HepG2 (cell line): ENCODE measurements around the gene ANG. TPM values are rescaled to one million over a fixed set of nuclear protein-coding genes. Genes with fewer than 3 reads are reported as not detected.
A peak's percentile ranks its signal among the peaks of the same experiment; 100 is the strongest.

Source experiments
- ADNP ChIP-seq: sonication (generic); formaldehyde crosslinking; IDR thresholded peaks from 2 replicates; pipeline ENCODE4 v1.4.0; 2020; ENCODE audit warnings: missing genetic modification reagents
- ARID5B ChIP-seq: IDR thresholded peaks from 2 replicates; pipeline ENCODE4 v1.4.0; 2020; ENCODE audit warnings: mild to moderate bottlenecking, missing genetic modification reagents
- FOXK2 ChIP-seq: fragments of 450-650 bp; IDR thresholded peaks from 2 replicates; pipeline ENCODE4 v1.6.1; 2016
- GATAD1 ChIP-seq: IDR thresholded peaks from 2 replicates; pipeline ENCODE4 v1.6.1; 2016; ENCODE audit warnings: missing genetic modification reagents, missing compliant biosample characterization
- JUNB ChIP-seq: sonication (generic); formaldehyde crosslinking; IDR thresholded peaks from 2 replicates; pipeline ENCODE4 v1.8.0; 2022; ENCODE audit warnings: missing genetic modification reagents, mild to moderate bottlenecking, borderline replicate concordance
- KMT2A ChIP-seq: sonication (generic); formaldehyde crosslinking; IDR thresholded peaks from 2 replicates; pipeline ENCODE4 v1.4.0; 2020; ENCODE audit warnings: missing genetic modification reagents
- NPAS2 ChIP-seq: sonication (generic); formaldehyde crosslinking; IDR thresholded peaks from 2 replicates; pipeline ENCODE4 v1.8.0; 2022; ENCODE audit warnings: mild to moderate bottlenecking, missing genetic modification reagents, borderline replicate concordance
- POLR2A ChIP-seq, 2 experiments: IDR thresholded peaks; 2 replicates each; pipeline ENCODE4 v1.6.1; 2011; ENCODE audit warnings: low read depth in 2 of 2, low read length in 2 of 2, mild to moderate bottlenecking in 1 of 2, moderate library complexity in 1 of 2; ENCODE audit not compliant: insufficient read depth in 1 of 2
- RNF2 ChIP-seq: fragments of 450-650 bp; conservative IDR thresholded peaks from 2 replicates; pipeline ENCODE4 v1.6.1; 2016; ENCODE audit warnings: low read depth
- TAF15 ChIP-seq: fragments of 200-400 bp; formaldehyde crosslinking; IDR thresholded peaks from one replicate; pipeline ENCODE4 v1.6.1; 2018; ENCODE audit warnings: mild to moderate bottlenecking, low read depth, low read length; ENCODE audit not compliant: poor library complexity, severe bottlenecking
- TGIF2 ChIP-seq: IDR thresholded peaks from 2 replicates; pipeline ENCODE4 v1.6.1; 2016; ENCODE audit warnings: control low read depth, missing compliant biosample characterization
- WIZ ChIP-seq: sonication (generic); formaldehyde crosslinking; IDR thresholded peaks from 2 replicates; pipeline ENCODE4 v1.5.1; 2020; ENCODE audit warnings: mild to moderate bottlenecking, missing genetic modification reagents
- ZEB1 ChIP-seq: IDR thresholded peaks from 2 replicates; pipeline ENCODE4 v1.6.1; 2012; ENCODE audit warnings: mild to moderate bottlenecking, low read depth, inconsistent platforms; ENCODE audit not compliant: insufficient replicate concordance
- ZNF224 ChIP-seq: sonication (generic); formaldehyde crosslinking; IDR thresholded peaks from 2 replicates; pipeline ENCODE4 v1.5.0; 2020; ENCODE audit warnings: mild to moderate bottlenecking, missing genetic modification reagents
- ZNF333 ChIP-seq: sonication (generic); formaldehyde crosslinking; IDR thresholded peaks from 2 replicates; pipeline ENCODE4 v1.4.0; 2020; ENCODE audit warnings: mild to moderate bottlenecking, missing genetic modification reagents, borderline replicate concordance
- ZNF33A ChIP-seq: sonication (generic); formaldehyde crosslinking; IDR thresholded peaks from 2 replicates; pipeline ENCODE4 v1.5.1; 2020; ENCODE audit warnings: missing genetic modification reagents, mild to moderate bottlenecking, moderate library complexity, borderline replicate concordance
- ZNF510 ChIP-seq: sonication (generic); formaldehyde crosslinking; IDR thresholded peaks from 2 replicates; pipeline ENCODE4 v1.4.0; 2020; ENCODE audit warnings: low read depth, mild to moderate bottlenecking, missing genetic modification reagents
- ZNF670 ChIP-seq: sonication (generic); formaldehyde crosslinking; IDR thresholded peaks from 2 replicates; pipeline ENCODE4 v1.8.0; 2022; ENCODE audit warnings: mild to moderate bottlenecking, missing genetic modification reagents, borderline replicate concordance
- ZNF672 ChIP-seq: sonication (generic); formaldehyde crosslinking; IDR thresholded peaks from 2 replicates; pipeline ENCODE4 v1.8.1; 2022; ENCODE audit warnings: missing genetic modification reagents
- polyA plus RNA-seq, 8 experiments: library from polyadenylated mRNA; depleted of rRNA in 3 of 8; stranded (reverse) in 7 of 8; unstranded in 1 of 8; fragments of >200 nt; fragmentation: Illumina TruSeq in 4 of 8; extraction: Trizol in 4 of 8; gene quantifications; 2 replicates each; pipeline versions ENCODE4 v1.2.1 to v1.2.3, GENCODE V29; 2011 to 2016; ENCODE audit warnings: low read depth in 4 of 8, missing spikeins in 1 of 8, mixed read lengths in 1 of 8; ENCODE audit not compliant: insufficient read depth in 1 of 8
- total RNA-seq, 5 experiments: library from RNA; depleted of rRNA; stranded (reverse); fragments of >200 nt; fragmentation: Illumina TruSeq; extraction: Trizol; gene quantifications; 2 replicates each; pipeline ENCODE4 v1.2.3, GENCODE V29; 2016; ENCODE audit warnings: low read depth in 1 of 5
- TF ChIP-seq, protein P1 (sequence below): sonication (generic); formaldehyde crosslinking; IDR thresholded peaks from 2 replicates; pipeline ENCODE4 v1.5.0; 2020; ENCODE audit warnings: mild to moderate bottlenecking, missing genetic modification reagents
- TF ChIP-seq, protein P2 (sequence below): IDR thresholded peaks from 2 replicates; pipeline ENCODE4 v1.6.1; 2016; ENCODE audit warnings: low read depth
- TF ChIP-seq, protein P3 (sequence below): sonication (generic); formaldehyde crosslinking; IDR thresholded peaks from 2 replicates; pipeline ENCODE4 v1.5.1; 2020; ENCODE audit warnings: missing genetic modification reagents, mild to moderate bottlenecking, borderline replicate concordance

The ANG gene
- total and polyA plus RNA-seq, 2 of the 13 experiments (the other 11 are each of a cell fraction or from before 2014, with no cell fraction given), result 83.6 to 401 TPM

DNA sequence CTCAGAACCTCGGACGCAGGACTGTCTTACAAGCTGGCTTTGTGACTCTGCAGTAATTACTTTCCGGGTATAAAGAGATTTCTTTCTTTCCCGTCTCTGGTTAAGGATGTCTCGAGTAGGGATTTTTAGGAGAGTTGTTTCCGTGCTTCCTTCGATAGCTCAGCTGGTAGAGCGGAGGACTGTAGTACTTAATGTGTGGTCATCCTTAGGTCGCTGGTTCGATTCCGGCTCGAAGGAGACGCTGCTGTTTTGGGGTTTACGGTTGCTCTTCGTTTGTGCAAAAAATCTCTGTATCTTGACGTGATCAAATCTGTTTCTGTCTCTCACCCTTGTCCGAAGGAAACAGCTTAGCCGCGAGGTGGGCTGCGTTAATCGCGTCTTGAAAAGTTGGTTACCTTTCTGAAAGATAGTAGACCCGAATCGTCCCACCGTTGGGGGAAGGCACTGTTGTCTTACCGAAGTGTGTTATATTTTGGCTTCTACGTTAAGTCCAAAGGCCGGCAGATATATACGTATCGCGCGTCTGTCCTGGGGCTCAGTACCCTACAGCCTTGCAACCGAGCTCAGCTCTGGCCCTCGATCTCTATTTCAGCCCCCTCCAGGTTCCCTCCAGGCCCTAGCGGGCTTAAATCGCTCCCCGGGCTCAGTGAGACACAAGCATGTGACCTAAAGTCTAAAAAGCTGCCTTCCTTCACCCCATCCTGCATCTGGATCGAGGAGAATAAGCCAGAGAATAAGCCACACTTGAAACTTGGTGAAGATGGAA, 5.3 kb upstream of the ANG start (continued):
- TF ChIP-seq, protein P1, sequence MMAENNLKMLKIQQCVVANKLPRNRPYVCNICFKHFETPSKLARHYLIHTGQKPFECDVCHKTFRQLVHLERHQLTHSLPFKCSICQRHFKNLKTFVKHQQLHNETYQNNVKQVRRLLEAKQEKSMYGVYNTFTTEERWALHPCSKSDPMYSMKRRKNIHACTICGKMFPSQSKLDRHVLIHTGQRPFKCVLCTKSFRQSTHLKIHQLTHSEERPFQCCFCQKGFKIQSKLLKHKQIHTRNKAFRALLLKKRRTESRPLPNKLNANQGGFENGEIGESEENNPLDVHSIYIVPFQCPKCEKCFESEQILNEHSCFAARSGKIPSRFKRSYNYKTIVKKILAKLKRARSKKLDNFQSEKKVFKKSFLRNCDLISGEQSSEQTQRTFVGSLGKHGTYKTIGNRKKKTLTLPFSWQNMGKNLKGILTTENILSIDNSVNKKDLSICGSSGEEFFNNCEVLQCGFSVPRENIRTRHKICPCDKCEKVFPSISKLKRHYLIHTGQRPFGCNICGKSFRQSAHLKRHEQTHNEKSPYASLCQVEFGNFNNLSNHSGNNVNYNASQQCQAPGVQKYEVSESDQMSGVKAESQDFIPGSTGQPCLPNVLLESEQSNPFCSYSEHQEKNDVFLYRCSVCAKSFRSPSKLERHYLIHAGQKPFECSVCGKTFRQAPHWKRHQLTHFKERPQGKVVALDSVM (CRISPR knock-in tag), result no peak; the same call in 1 of the 2 replicates
- TF ChIP-seq FOXK2 (no peak), POLR2A (IDR thresholded peaks at IDR 0.05; ENCODE audit: insufficient read depth in 1 of 2, low read depth in 2 of 2, low read length in 2 of 2) (no peak), RNF2 (no peak), NPAS2 (CRISPR knock-in tag) (no peak), ADNP (no peak), ZEB1 (no peak), ZNF333 (CRISPR knock-in tag) (no peak), ZNF670 (CRISPR knock-in tag) (no peak), TGIF2 (peak; percentile 11; the same call in 1 of the 2 replicates), TAF15 (no peak), JUNB (CRISPR knock-in tag) (no peak), ZNF672 (CRISPR knock-in tag) (no peak), ZNF224 (no peak), ZNF510 (CRISPR knock-in tag) (no peak), ARID5B (CRISPR knock-in tag) (peak; percentile 40; the same call in 1 of the 2 replicates), ZNF33A (CRISPR knock-in tag) (0 out of 2 replicates have a peak, but pooled peaks have one; percentile 76), KMT2A (CRISPR knock-in tag) (no peak), GATAD1 (CRISPR knock-in tag) (no peak; the same call in 1 of the 2 replicates), WIZ (CRISPR knock-in tag) (peak; percentile 21; the same call in 1 of the 2 replicates)
- TF ChIP-seq, protein P2, sequence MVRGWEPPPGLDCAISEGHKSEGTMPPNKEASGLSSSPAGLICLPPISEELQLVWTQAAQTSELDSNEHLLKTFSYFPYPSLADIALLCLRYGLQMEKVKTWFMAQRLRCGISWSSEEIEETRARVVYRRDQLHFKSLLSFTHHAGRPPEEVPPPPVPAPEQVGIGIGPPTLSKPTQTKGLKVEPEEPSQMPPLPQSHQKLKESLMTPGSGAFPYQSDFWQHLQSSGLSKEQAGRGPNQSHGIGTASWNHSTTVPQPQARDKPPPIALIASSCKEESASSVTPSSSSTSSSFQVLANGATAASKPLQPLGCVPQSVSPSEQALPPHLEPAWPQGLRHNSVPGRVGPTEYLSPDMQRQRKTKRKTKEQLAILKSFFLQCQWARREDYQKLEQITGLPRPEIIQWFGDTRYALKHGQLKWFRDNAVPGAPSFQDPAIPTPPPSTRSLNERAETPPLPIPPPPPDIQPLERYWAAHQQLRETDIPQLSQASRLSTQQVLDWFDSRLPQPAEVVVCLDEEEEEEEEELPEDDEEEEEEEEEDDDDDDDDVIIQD, result no peak
- TF ChIP-seq, protein P3, sequence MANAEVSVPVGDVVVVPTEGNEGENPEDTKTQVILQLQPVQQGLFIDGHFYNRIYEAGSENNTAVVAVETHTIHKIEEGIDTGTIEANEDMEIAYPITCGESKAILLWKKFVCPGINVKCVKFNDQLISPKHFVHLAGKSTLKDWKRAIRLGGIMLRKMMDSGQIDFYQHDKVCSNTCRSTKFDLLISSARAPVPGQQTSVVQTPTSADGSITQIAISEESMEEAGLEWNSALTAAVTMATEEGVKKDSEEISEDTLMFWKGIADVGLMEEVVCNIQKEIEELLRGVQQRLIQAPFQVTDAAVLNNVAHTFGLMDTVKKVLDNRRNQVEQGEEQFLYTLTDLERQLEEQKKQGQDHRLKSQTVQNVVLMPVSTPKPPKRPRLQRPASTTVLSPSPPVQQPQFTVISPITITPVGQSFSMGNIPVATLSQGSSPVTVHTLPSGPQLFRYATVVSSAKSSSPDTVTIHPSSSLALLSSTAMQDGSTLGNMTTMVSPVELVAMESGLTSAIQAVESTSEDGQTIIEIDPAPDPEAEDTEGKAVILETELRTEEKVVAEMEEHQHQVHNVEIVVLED, result no peak
